Body of pancreas (tissue), 4 donors: ENCODE data around the gene CASP7. TPM values are rescaled to one million over a fixed set of nuclear protein-coding genes. Genes with fewer than 3 reads are reported as not detected.

Experiments
- ATAC-seq: fragments of 150-250 bp; one replicate; pipeline ENCODE4 v1.9.1; 2016
- DNase-seq, 4 donors: peaks; one replicate each; pipeline ENCODE4 v3.0.0-alpha.2; 2019
- H3K27ac ChIP-seq, 4 donors: fragments of 200-600 bp; sonication (generic); 1 replicate in 3 of 4; 2 replicates in 1 of 4; pipeline versions ENCODE4 v1.5.1 to v1.6.1; 2016 to 2019; ENCODE audit warnings: mild to moderate bottlenecking in 1 of 4, mixed read lengths in 1 of 4, moderate library complexity in 1 of 4
- H3K27me3 ChIP-seq, 2 donors: fragments of 200-600 bp; sonication (generic); one replicate each; pipeline ENCODE4 v1.6.0; 2016; ENCODE audit warnings: mild to moderate bottlenecking in 1 of 2
- H3K36me3 ChIP-seq, 2 donors: fragments of 200-600 bp; sonication (generic); replicated peaks in 1 of 2; 2 replicates each; pipeline ENCODE4 v1.5.1; 2016; ENCODE audit warnings: low read depth in 2 of 2; ENCODE audit not compliant: insufficient read depth in 1 of 2
- H3K4me1 ChIP-seq: fragments of 200-600 bp; sonication (generic); one replicate; pipeline ENCODE4 v1.6.0; 2016
- H3K4me3 ChIP-seq, 2 donors: fragments of 200-600 bp; sonication (generic); 1 replicate in 1 of 2; 2 replicates in 1 of 2; pipeline ENCODE4 v1.5.1; 2016 to 2019
- H3K9me3 ChIP-seq, 3 donors: fragments of 200-600 bp; sonication (generic); 1 replicate in 2 of 3; 2 replicates in 1 of 3; pipeline ENCODE4 v1.5.1; 2016
- CTCF ChIP-seq, 7 experiments: fragments of 450-650 bp in 4 of 7; fragments of 200-600 bp in 3 of 7; sonication (generic) in 3 of 7; IDR thresholded peaks; one replicate each; pipeline ENCODE4 v1.5.1; 2016 to 2019; ENCODE audit warnings: antibody characterized with exemption in 7 of 7
- POLR2A ChIP-seq, 3 donors: fragments of 450-650 bp; IDR thresholded peaks; one replicate each; pipeline ENCODE4 v1.6.1; 2016; ENCODE audit warnings: antibody characterized with exemption in 3 of 3, mild to moderate bottlenecking in 2 of 3
- WGBS, 2 donors: methylation state at CpG; one replicate each; pipeline ENCODE4 v1.1.5; 2017; 5-methylcytosine and 5-hydroxymethylcytosine counted together
- intact Hi-C: fragments of 100-400 bp; cut with DNase I; formaldehyde crosslinking; loops from one replicate; pipeline ENCODE4 v1.15.1; 2023
- total RNA-seq, 2 donors: library from RNA; depleted of rRNA; stranded (reverse); fragments of >200 nt; gene quantifications; one replicate each; pipeline ENCODE4 v1.1.0, GENCODE V29; 2016

CASP7 gene
- total RNA-seq, 2 donors from 2014 or later, result 11.2 to 23.1 TPM

- WGBS, 2 donors, result 88 to 91% methylated on average over 3 of the region's 3 CpGs
- DNase-seq, result no peak
- H3K9me3 ChIP-seq, result no peaks in the 10 kb centered on the region
- no peak for TF ChIP-seq POLR2A (IDR thresholded peaks at IDR 0.05)
- TF ChIP-seq CTCF (IDR thresholded peaks at IDR 0.05), result no peak
- intact Hi-C loops, result no loop called here
- no peaks in the 10 kb centered on the region for H3K36me3 ChIP-seq
- no peaks in the 10 kb centered on the region for H3K27me3 ChIP-seq
- no peak for ATAC-seq
- H3K4me1 ChIP-seq, result peaks cover 6% of the 10 kb centered on the region
- H3K4me3 ChIP-seq, result no peak overlapping the region
- H3K27ac ChIP-seq, result peak overlapping the region in 2 of 4 donors; percentile 12 to 78
Observed at GRCh38 chr10:113754125-113754524, 74.4 kb downstream of the CASP7 start.

DNA sequence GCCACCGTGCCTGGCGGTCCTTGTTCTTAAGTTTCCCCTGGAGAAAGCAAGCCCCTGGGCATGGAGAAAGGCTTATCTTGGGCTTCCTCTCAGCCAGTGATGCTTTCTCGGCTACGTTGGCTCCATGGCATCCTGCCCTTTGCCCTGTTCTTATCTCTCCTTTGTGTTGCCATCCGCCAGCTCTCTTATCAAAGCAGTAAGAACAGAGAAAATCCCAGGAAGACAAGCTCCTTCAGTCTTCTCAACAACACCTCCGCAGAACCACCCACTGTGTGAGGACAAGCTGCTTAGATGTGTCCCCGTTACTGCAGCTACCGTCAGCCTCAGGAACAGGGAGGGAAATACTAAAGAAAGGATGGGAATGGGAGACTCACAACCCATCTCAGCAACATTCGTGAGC, 75.1 kb downstream of the CASP7 start:
- TF ChIP-seq POLR2A (IDR thresholded peaks at IDR 0.05) (no peak), CTCF (IDR thresholded peaks at IDR 0.05) (no peak)
- Histone ChIP-seq H3K27ac (peak overlapping the region in 1 of 4 donors; percentile 8), H3K4me3 (no peak overlapping the region), H3K4me1 (peaks cover 6% of the 10 kb centered on the region), H3K9me3 (no peaks in the 10 kb centered on the region), H3K27me3 (no peaks in the 10 kb centered on the region), H3K36me3 (no peaks in the 10 kb centered on the region)
- intact Hi-C loops, result no loop called here
- DNase-seq (no peak), ATAC-seq (no peak)
- WGBS, 2 donors, result 49 to 61% methylated on average over 9 of the region's 9 CpGs

GRCh38 chr10:113756940-113757543, 77.3 kb downstream of the CASP7 start:
- ATAC-seq (no peak), DNase-seq (no peak)
- WGBS, 2 donors, result 81 to 92% methylated on average over 11 to 12 of the region's 12 CpGs
- Histone ChIP-seq H3K9me3 (no peaks in the 10 kb centered on the region), H3K4me3 (no peak overlapping the region), H3K27me3 (no peaks in the 10 kb centered on the region), H3K36me3 (no peaks in the 10 kb centered on the region), H3K4me1 (peaks cover 15% of the 10 kb centered on the region), H3K27ac (no peak overlapping the region)
- intact Hi-C loops, result no loop called here
- TF ChIP-seq CTCF (IDR thresholded peaks at IDR 0.05) (no peak), POLR2A (IDR thresholded peaks at IDR 0.05) (no peak)

DNA sequence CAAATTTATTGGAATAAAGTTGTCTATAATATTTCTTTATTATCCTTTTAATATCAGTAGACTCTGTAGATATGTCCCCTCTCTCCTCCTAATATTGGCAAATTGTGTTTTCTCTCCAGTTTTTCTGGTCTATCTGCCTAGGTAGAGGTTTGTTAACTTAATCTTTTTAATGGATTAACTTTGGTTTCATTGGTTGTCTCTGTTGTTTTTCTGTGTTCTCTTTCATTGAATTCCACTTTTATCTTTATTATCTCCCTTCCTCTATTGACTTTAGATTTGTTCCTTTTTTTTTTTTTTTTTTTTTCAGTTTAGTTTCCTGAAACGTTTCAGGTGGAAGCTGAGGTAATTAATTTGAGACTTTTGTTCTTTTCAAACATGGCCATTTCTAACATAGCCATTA, 82.4 kb downstream of the CASP7 start:
- WGBS, 2 donors, result 4 to 21% methylated on average over 1 of the region's 1 CpG
- no peaks in the 10 kb centered on the region for H3K27me3 ChIP-seq
- no peaks in the 10 kb centered on the region for H3K36me3 ChIP-seq
- H3K4me3 ChIP-seq, result no peak overlapping the region
- H3K27ac ChIP-seq, result peak overlapping the region in 2 of 4 donors; percentile 34 to 47
- H3K9me3 ChIP-seq, result no peaks in the 10 kb centered on the region
- TF ChIP-seq POLR2A (IDR thresholded peaks at IDR 0.05), result no peak
- TF ChIP-seq CTCF (IDR thresholded peaks at IDR 0.05), result no peak
- intact Hi-C loops, result no loop called here
- DNase-seq (no peak), ATAC-seq (peak; percentile 56)
- peaks cover 40% of the 10 kb centered on the region for H3K4me1 ChIP-seq

GRCh38 chr10:113764582-113764981, 84.9 kb downstream of the CASP7 start:
- Histone ChIP-seq H3K27me3 (no peaks in the 10 kb centered on the region), H3K27ac (peak overlapping the region in 3 of 4 donors; percentile 20 to 63 (median 20)), H3K36me3 (no peaks in the 10 kb centered on the region), H3K9me3 (no peaks in the 10 kb centered on the region), H3K4me1 (peaks cover 45% of the 10 kb centered on the region), H3K4me3 (no peak overlapping the region)
- intact Hi-C loops, result no loop called here
- TF ChIP-seq POLR2A (IDR thresholded peaks at IDR 0.05) (no peak), CTCF (IDR thresholded peaks at IDR 0.05) (no peak)
- DNase-seq (no peak), ATAC-seq (peak; percentile 81)
- WGBS, 2 donors, result 44 to 80% methylated on average over 1 of the region's 1 CpG
